RCC 7860 (cell line): ENCODE measurements around the gene PER1.

Source experiments
- DNase-seq: peaks from one replicate; pipeline ENCODE4 v3.0.0-alpha.2; 2015; ENCODE audit warnings: low spot score
- FAIRE-seq: peaks from 2 replicates; lab custom pipeline; 2012; peaks lifted over from hg19 to GRCh38; lab: Jason Lieb, UNC

The PER1 gene

DNA sequence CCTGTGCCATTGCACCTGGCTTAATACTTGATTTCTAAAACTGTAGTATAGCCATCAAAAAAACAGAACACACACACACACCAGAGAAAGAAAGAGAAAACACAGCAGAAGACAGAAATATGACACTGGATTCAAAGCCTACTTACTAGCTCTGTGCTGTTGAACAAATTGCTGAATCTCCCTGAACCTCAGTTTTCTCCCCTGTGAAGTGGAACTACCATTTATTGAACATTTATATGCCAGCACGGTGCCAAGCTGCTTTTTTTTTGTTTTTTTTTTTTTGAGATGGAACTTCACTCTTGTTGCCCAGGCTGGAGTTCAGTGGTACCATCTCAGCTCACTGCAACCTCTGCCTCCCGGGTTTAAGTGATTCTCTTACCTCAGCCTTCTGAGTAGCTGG, 51.4 kb downstream of the PER1 start:
- FAIRE-seq: no peak
- no peak for DNase-seq

DNA sequence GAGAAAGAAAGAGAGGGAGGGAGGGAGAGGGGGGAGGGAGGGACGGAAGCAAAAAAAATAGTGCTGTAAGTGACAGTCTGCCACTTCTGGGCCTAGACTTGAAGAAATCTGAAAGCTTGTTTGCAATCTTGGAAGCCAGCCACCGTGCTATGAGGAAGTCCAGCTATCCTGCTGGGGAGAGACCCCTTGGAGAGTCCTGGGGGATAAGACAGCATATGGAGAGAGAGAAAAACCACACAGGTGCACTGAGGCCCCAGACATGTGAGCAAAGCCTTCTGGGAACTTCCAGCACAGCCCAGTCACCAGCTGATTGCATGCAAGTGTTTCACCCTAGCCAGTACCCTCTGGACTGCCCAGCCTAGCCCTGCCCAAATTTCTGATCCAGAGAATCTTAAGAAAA, 52.1 kb downstream of the PER1 start:
- DNase-seq (no peak), FAIRE-seq (no peak)

DNA sequence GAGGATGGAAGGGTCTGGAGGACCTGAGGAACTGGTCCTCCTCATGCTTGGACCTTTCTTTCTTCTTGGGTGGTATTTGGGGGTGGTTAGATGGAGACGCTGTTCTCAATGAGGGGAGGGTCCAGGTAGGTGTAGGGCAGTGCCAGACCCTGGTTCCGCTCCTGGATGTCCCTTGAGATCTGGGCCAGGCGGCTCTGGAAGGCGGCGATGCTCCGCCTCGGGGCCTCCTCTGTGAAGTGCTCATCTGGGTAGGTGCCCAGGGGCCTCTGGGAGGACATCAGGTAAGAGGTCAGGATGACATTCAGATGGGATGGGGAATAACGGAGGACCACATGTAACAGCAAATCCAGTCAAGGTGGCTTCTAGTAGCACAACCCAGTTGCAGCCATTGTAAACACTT, 55.7 kb downstream of the PER1 start:
- DNase-seq (no peak), FAIRE-seq (no peak)

DNA sequence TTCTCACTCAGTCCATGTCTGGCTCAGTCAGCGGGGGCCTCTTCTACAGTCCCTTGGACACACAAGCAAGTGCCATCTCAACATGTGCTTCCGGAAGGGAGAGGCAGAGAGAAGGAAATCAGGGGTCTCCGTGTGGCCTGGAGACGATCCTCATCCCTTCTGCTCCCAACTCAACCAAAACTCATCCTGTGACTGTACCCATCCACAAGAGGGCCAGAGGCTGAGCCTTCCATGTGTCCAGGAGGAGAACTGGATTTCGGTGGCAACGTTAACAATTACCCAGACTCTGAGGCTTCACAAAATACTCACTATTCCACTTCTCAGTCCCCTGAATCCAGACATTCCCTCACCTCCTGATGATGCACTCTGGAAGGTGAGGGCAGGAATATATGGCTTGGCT, 56.8 kb downstream of the PER1 start:
- DNase-seq (no peak), FAIRE-seq (no peak)

DNA sequence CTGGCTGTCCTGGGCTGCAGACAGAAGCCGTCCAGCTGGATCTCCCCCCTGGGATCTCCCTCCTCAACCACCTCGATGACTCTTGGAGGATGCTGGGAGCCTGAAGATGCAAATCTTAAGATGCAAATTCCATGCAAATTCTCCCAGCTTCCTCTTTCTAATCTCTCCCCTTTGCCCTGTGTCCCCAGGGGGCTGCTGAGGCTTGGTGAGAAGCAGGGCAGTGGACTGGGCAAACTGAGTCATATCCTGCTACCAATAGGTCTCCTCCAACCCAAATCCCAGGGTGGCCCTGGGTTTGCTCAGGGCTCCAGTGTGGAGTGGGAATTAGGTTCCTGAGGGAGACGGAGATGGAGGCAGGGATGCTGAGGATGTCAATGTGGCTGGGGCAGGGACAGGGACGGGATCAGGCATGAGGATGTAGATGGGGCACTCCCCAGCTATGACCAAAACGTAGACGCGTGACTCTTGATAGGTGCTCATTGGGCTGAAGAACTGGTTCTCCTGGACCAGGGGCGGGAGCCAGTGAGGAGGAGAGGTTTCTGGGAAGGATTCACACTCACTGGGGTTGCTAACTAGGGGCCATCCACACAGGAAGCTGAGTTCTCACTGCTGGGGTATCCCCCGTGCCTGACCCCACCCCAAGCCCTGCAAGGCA, 61.0 kb downstream of the PER1 start:
- no peak for FAIRE-seq
- DNase-seq: no peak
